CD4-positive, alpha-beta memory T cell (primary cell): Measurements from ENCODE around the gene RBM7. TPM values are rescaled to one million over a fixed set of nuclear protein-coding genes. Genes with fewer than 3 reads are reported as not detected.
A peak's percentile ranks its signal among the peaks of the same experiment; 100 is the strongest.

Source experiments
- CTCF ChIA-PET: fragments of 350-600 bp; sonication (Branson Sonifier 250); formaldehyde crosslinking; loops from one replicate; lab custom pipeline; 2021; ENCODE audit warnings: inconsistent platforms; ENCODE audit not compliant: partially characterized antibody; lab: Charles Lee
- POLR2A ChIA-PET: fragments of 350-600 bp; sonication (Branson Sonifier 250); formaldehyde crosslinking; loops from one replicate; lab custom pipeline; 2021; ENCODE audit not compliant: partially characterized antibody; lab: Charles Lee
- DNase-seq, 5 donors: peaks; one replicate each; pipeline versions ENCODE4 v3.0.0 to v3.0.0-alpha.2; 2020 to 2022; ENCODE audit warnings: mixed read lengths in 1 of 5
- H3K27ac ChIP-seq: one replicate; pipeline ENCODE4 v1.7.0; 2013; ENCODE audit warnings: low read depth, low read length
- H3K27me3 ChIP-seq: 2 replicates; pipeline ENCODE4 v1.7.0; 2013; ENCODE audit warnings: mild to moderate bottlenecking, low read length, moderate library complexity; ENCODE audit not compliant: insufficient read depth
- H3K36me3 ChIP-seq: 2 replicates; pipeline ENCODE4 v1.7.0; 2013; ENCODE audit warnings: mild to moderate bottlenecking, low read length, moderate library complexity; ENCODE audit not compliant: insufficient read depth
- H3K4me1 ChIP-seq: 2 replicates; pipeline ENCODE4 v1.7.0; 2013; ENCODE audit warnings: mild to moderate bottlenecking, low read length, moderate library complexity; ENCODE audit not compliant: insufficient read depth
- H3K4me3 ChIP-seq, 2 donors: one replicate each; pipeline ENCODE4 v1.7.0; 2013; ENCODE audit warnings: low read length in 2 of 2, mild to moderate bottlenecking in 1 of 2
- H3K9me3 ChIP-seq, 2 donors: one replicate each; pipeline ENCODE4 v1.7.0; 2013; ENCODE audit warnings: low read length in 2 of 2, control low read depth in 1 of 2; ENCODE audit not compliant: control insufficient read depth in 1 of 2
- H3K27ac Mint-ChIP-seq, 7 donors: one replicate each; pipeline ENCODE4 v1.8.0; 2020 to 2021; ENCODE audit warnings: mixed read lengths in 7 of 7, mild to moderate bottlenecking in 6 of 7, inconsistent platforms in 3 of 7, moderate library complexity in 3 of 7
- H3K27me3 Mint-ChIP-seq, 2 donors: one replicate each; pipeline ENCODE4 v1.8.0; 2020 to 2021; ENCODE audit warnings: mixed read lengths in 2 of 2
- H3K36me3 Mint-ChIP-seq, 2 donors: one replicate each; pipeline ENCODE4 v1.8.0; 2020 to 2021; ENCODE audit warnings: mixed read lengths in 2 of 2, inconsistent platforms in 1 of 2, mild to moderate bottlenecking in 1 of 2
- H3K4me1 Mint-ChIP-seq, 4 donors: one replicate each; pipeline ENCODE4 v1.8.0; 2020 to 2021; ENCODE audit warnings: mixed read lengths in 4 of 4, mild to moderate bottlenecking in 1 of 4
- H3K4me3 Mint-ChIP-seq, 8 donors: one replicate each; pipeline ENCODE4 v1.8.0; 2020 to 2021; ENCODE audit warnings: mixed read lengths in 8 of 8, mild to moderate bottlenecking in 7 of 8, moderate library complexity in 6 of 8, inconsistent platforms in 3 of 8
- H3K9me3 Mint-ChIP-seq, 8 donors: one replicate each; pipeline ENCODE4 v1.8.0; 2020 to 2021; ENCODE audit warnings: mixed read lengths in 8 of 8, mild to moderate bottlenecking in 5 of 8, inconsistent platforms in 3 of 8, moderate library complexity in 1 of 8
- intact Hi-C: fragments of 100-400 bp; cut with micrococcal nuclease; formaldehyde crosslinking; loops from one replicate; pipeline ENCODE4 v1.15.1; 2023
- polyA plus RNA-seq, 2 donors: library from polyadenylated mRNA; unstranded; fragments of 300-500 nt; fragmentation: Illumina TruSeq; gene quantifications; one replicate each; pipeline ENCODE4 v1.2.3, GENCODE V29; 2021
- total RNA-seq, 2 experiments: library from RNA; stranded (reverse); gene quantifications; one replicate each; pipeline ENCODE4 v1.2.3, GENCODE V29; 2021

Gene RBM7, protein sequence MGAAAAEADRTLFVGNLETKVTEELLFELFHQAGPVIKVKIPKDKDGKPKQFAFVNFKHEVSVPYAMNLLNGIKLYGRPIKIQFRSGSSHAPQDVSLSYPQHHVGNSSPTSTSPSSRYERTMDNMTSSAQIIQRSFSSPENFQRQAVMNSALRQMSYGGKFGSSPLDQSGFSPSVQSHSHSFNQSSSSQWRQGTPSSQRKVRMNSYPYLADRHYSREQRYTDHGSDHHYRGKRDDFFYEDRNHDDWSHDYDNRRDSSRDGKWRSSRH
- total RNA-seq (10 to 100 TPM; 35.8 to 43.0 TPM), polyA plus RNA-seq (10 to 100 TPM; 23.1 to 39.8 TPM)

- CTCF ChIA-PET = no interaction called here
- Histone ChIP-seq H3K4me3 (peak within 1 kb of the TSS; percentile 86 to 96), H3K9me3 (no peaks in the 10 kb centered on the region), H3K36me3 (peaks cover 5% of the 10 kb centered on the region), H3K27ac (peak within 1 kb of the TSS; percentile 97), H3K27me3 (no peaks in the 10 kb centered on the region), H3K4me1 (peaks cover 55% of the 10 kb centered on the region)
- peak within 1 kb of the TSS; percentile 92 to 99 (median 97) for H3K4me3 Mint-ChIP-seq
- no peaks in the 10 kb centered on the region for H3K27me3 Mint-ChIP-seq
- H3K27ac Mint-ChIP-seq = peak within 1 kb of the TSS; percentile 97 to 99 (median 99)
- DNase-seq = peak; percentile 96 to 98 (median 98)
- intact Hi-C loops = loop anchor here (1.0 to 5.0 kb wide), 6 partner anchors 39 to 1083 kb away; partner anchors contain the start of genes REXO2 and USP28
- H3K36me3 Mint-ChIP-seq = peaks cover 14 to 33% of the 10 kb centered on the region in 2 donors
- peaks cover 33 to 63% (median 47%) of the 10 kb centered on the region in 4 donors for H3K4me1 Mint-ChIP-seq
- POLR2A ChIA-PET = interaction anchor here (0.7 to 3.1 kb wide), 5 partner anchors 11 to 217 kb away, joined by 3 to 25 read pairs (median 3); partner anchors contain the start of gene REXO2
- H3K9me3 Mint-ChIP-seq = no peaks in the 10 kb centered on the region
These were observed at the start of gene RBM7, which contains the start of gene C11orf71 for GRCh38 chr11:114400216-114400914. TSS of gene RBM7 (plus strand) at chr11:114400666. CDS start at chr11:114400672, 6 bp downstream. TSS of gene C11orf71 (minus strand) at chr11:114400511. CDS start at chr11:114400331, 180 bp downstream.

GRCh38 chr11:114353443-114353842 is 47.0 kb upstream of the RBM7 start:
- H3K36me3 ChIP-seq = no peaks in the 10 kb centered on the region
- no peak overlapping the region for H3K27ac ChIP-seq
- H3K9me3 Mint-ChIP-seq = no peaks in the 10 kb centered on the region
- H3K27me3 ChIP-seq = no peaks in the 10 kb centered on the region
- H3K27me3 Mint-ChIP-seq = peaks cover 3 to 7% of the 10 kb centered on the region in 2 donors
- no peaks in the 10 kb centered on the region for H3K9me3 ChIP-seq
- intact Hi-C loops = no loop called here
- H3K36me3 Mint-ChIP-seq = no peaks in the 10 kb centered on the region
- ChIA-PET CTCF (interaction anchor here (3.1 kb wide), 1 partner anchor 13 kb away, joined by 11 read pairs; no protein-coding TSS in a partner anchor), POLR2A (no interaction called here)
- H3K27ac Mint-ChIP-seq = no peak overlapping the region
- H3K4me3 ChIP-seq = no peak overlapping the region
- H3K4me1 ChIP-seq = no peaks in the 10 kb centered on the region
- H3K4me3 Mint-ChIP-seq = no peak overlapping the region
- no peak for DNase-seq
- no peaks in the 10 kb centered on the region for H3K4me1 Mint-ChIP-seq

DNA sequence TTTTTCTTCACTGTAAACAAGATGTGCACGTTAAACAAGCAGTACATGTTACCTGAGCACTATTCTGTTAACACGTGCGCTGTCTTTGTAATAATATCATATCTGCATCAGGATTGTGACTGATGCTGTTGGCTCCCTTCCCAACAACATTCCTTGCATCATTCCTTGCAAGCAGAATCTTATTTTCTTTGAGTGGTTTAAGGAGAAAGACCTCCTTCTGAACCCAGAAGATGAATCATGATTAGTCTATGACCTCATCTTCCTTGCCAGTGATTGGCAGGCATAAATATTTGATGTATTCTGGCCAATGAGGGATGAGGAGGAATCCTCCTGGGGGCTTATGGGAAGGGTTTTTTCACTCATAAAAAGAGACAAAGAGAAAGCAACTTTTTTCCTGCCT is 46.4 kb upstream of the RBM7 start:
- CTCF ChIA-PET = no interaction called here
- no peak overlapping the region for H3K27ac ChIP-seq
- no peaks in the 10 kb centered on the region for H3K4me1 ChIP-seq
- no peak for DNase-seq
- Mint-ChIP-seq H3K27me3 (peaks cover 5 to 7% of the 10 kb centered on the region in 2 donors), H3K4me3 (no peak overlapping the region), H3K9me3 (no peaks in the 10 kb centered on the region), H3K36me3 (no peaks in the 10 kb centered on the region), H3K27ac (no peak overlapping the region), H3K4me1 (no peaks in the 10 kb centered on the region)
- no peaks in the 10 kb centered on the region for H3K36me3 ChIP-seq
- H3K9me3 ChIP-seq = no peaks in the 10 kb centered on the region
- no peak overlapping the region for H3K4me3 ChIP-seq
- POLR2A ChIA-PET = no interaction called here
- intact Hi-C loops = no loop called here
- no peaks in the 10 kb centered on the region for H3K27me3 ChIP-seq

DNA sequence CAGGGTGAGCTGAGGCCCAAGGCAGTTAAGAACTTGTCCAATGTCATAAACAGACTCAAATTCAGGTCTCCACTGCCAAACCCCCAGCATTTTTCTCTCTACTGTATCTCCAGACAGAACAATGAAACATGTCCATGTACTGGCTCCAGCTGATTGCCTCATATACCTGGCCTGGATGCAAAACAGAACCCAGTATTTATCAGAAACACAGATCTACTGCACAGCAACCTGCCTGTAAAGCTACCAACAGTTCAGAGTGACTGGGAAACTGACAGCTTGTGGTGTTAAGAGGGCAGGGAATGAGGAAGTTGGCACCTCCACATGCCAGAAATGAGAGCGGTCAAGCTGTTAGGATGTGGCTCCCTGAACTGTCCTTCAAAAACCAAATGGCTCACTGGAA is 41.8 kb upstream of the RBM7 start:
- H3K36me3 Mint-ChIP-seq = no peaks in the 10 kb centered on the region
- no peaks in the 10 kb centered on the region for H3K4me1 Mint-ChIP-seq
- POLR2A ChIA-PET = no interaction called here
- H3K9me3 Mint-ChIP-seq = no peaks in the 10 kb centered on the region
- CTCF ChIA-PET = no interaction called here
- Histone ChIP-seq H3K4me1 (no peaks in the 10 kb centered on the region), H3K9me3 (no peaks in the 10 kb centered on the region), H3K27me3 (no peaks in the 10 kb centered on the region), H3K4me3 (no peak overlapping the region), H3K36me3 (no peaks in the 10 kb centered on the region), H3K27ac (no peak overlapping the region)
- no peak overlapping the region for H3K4me3 Mint-ChIP-seq
- H3K27ac Mint-ChIP-seq = no peak overlapping the region
- intact Hi-C loops = no loop called here
- no peak for DNase-seq
- H3K27me3 Mint-ChIP-seq = peaks cover 11% of the 10 kb centered on the region in 2 donors

- CTCF ChIA-PET = interaction anchor here (1.3 kb wide), 1 partner anchor 9 kb away, joined by 3 read pairs; no protein-coding TSS in a partner anchor
- intact Hi-C loops = no loop called here
- H3K27me3 ChIP-seq = no peaks in the 10 kb centered on the region
These were observed 41.1 kb upstream of the RBM7 start for GRCh38 chr11:114359342-114359741.

DNA sequence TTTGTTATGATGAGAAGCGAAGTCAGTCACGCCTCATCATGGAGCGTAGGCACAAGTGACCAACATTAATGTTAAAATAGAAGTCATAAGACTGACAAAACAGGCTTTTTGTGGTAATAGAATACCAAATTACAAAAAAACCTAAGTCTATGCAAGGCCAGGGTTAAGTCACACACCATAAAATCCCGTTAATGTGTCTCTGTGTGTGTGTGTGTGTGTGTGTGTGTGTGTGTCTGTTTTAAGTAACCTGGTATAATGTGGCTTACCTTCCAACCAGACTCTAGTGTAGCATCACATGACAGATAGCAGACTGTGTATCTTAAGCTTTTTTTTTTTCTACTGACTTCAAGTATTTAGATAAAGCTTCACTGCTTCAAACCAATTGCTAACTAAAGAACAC is 38.1 kb upstream of the RBM7 start:
- intact Hi-C loops = no loop called here
- ChIA-PET POLR2A (no interaction called here), CTCF (interaction anchor here (0.6 to 1.1 kb wide), 2 partner anchors 15 to 21 kb away, joined by 3 read pairs; no protein-coding TSS in a partner anchor)
- Mint-ChIP-seq H3K27me3 (peaks cover 20 to 26% of the 10 kb centered on the region in 2 donors), H3K9me3 (no peaks in the 10 kb centered on the region), H3K27ac (no peak overlapping the region), H3K4me1 (no peaks in the 10 kb centered on the region), H3K4me3 (no peak overlapping the region), H3K36me3 (no peaks in the 10 kb centered on the region)
- Histone ChIP-seq H3K9me3 (no peaks in the 10 kb centered on the region), H3K4me3 (no peak overlapping the region), H3K27me3 (no peaks in the 10 kb centered on the region), H3K27ac (no peak overlapping the region), H3K36me3 (no peaks in the 10 kb centered on the region), H3K4me1 (no peaks in the 10 kb centered on the region)
- no peak for DNase-seq

More at GRCh38 chr11:114359342-114359741, 41.1 kb upstream of the RBM7 start:
- Mint-ChIP-seq H3K36me3 (no peaks in the 10 kb centered on the region), H3K27me3 (peaks cover 11 to 15% of the 10 kb centered on the region in 2 donors), H3K4me3 (no peak overlapping the region), H3K4me1 (no peaks in the 10 kb centered on the region), H3K27ac (no peak overlapping the region), H3K9me3 (no peaks in the 10 kb centered on the region)
- Histone ChIP-seq H3K36me3 (no peaks in the 10 kb centered on the region), H3K9me3 (no peaks in the 10 kb centered on the region), H3K4me3 (no peak overlapping the region), H3K4me1 (no peaks in the 10 kb centered on the region), H3K27ac (no peak overlapping the region)
- POLR2A ChIA-PET = no interaction called here
- no peak for DNase-seq

DNA sequence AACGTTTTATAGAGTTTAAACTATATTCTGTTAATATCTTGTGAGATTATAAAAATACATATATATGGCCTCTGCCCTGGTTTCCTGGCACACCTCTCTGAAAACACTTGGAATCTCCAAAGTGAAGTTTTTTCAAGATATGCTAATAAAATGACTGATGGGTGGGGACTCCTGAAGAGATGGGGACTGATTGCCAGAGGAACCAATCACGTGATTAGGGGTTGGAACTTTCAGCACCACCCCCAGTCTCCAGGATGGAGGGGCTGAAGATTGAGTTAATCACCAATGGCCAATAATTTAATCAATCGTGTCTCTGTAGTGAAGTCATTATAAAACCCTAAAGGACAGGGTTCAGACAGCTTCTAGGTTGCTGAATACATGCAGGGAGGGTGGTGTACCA is 37.5 kb upstream of the RBM7 start:
- Histone ChIP-seq H3K4me1 (no peaks in the 10 kb centered on the region), H3K4me3 (no peak overlapping the region), H3K36me3 (no peaks in the 10 kb centered on the region), H3K9me3 (no peaks in the 10 kb centered on the region), H3K27ac (no peak overlapping the region), H3K27me3 (no peaks in the 10 kb centered on the region)
- H3K27me3 Mint-ChIP-seq = peaks cover 14 to 26% of the 10 kb centered on the region in 2 donors
- DNase-seq = no peak
- H3K27ac Mint-ChIP-seq = no peak overlapping the region
- no peaks in the 10 kb centered on the region for H3K4me1 Mint-ChIP-seq
- intact Hi-C loops = no loop called here
- H3K36me3 Mint-ChIP-seq = no peaks in the 10 kb centered on the region
- H3K9me3 Mint-ChIP-seq = no peaks in the 10 kb centered on the region
- ChIA-PET POLR2A (no interaction called here), CTCF (interaction anchor here (0.6 kb wide), 1 partner anchor 22 kb away, joined by 3 read pairs; no protein-coding TSS in a partner anchor)
- no peak overlapping the region for H3K4me3 Mint-ChIP-seq
